ENCODE measurements around the gene CYP1A2.
"Not testable (repeated sequence)": the region's sequence is repeated elsewhere in the genome, so short reads cannot be mapped to it uniquely, and the experiment has no call there.

Gene CYP1A2

DNA sequence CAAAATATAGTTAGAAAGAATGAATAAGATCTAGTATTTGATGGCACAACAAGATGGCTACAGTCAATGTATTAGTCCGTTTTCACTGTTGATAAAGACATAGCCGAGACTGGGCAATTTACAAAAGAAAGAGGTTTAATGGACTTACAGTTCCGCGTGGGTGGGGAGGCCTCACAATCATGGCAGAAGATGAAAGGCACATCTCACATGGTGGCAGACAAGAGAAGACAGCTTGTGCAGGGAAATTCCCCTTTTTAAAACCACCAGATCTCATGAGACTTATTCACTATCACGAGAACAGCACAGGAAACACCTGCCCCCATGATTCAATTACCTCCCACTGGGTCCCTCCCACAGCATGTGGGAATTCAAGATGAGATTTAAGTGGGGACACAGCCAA is 10.4 kb upstream of the CYP1A2 start:
- not testable (repeated sequence) for DNase-seq (ENCODE audit: low read depth in 2 of 2)

DNA sequence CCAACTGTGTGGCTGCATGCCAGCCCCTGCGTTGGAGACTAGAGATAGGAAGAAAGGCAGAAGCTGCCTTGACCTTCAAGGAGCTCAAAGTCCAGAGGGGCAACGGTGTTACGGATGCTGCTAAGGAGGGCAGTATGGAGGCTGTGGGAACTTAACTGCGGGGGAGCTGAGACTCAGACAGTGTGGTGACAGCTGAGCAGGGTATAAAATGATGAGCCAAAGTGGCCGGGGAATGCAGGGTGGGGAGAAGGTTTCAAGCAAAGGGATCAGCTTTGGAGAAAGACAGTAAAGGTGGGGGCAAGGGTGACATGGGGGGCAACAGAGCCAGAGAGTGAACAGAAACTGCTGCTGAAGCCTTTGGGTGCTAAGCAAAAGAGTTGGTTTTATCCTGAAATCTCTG is 6.2 kb upstream of the CYP1A2 start:
- DNase-seq (ENCODE audit: low read depth in 2 of 2) = no peak

DNA sequence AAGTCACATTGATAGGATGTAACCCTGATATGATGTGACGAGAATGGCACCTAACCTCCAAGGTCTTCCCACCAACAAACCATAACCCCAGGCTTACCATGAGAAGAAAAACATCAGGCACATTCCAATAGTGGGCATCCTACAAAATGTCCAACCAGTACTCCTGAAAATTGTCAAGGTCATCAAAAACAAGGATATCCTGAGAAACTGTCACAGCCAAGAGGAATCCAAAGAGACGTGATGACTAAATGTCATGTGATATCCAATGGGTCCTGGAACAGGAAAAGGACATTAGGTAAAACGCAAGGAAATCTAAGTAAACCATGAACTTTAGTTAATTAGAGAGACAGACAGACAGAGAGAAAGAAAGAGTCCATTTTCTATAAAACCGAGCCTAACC is 2.3 kb upstream of the CYP1A2 start:
- no peak for DNase-seq (ENCODE audit: low read depth in 2 of 2)

DNA sequence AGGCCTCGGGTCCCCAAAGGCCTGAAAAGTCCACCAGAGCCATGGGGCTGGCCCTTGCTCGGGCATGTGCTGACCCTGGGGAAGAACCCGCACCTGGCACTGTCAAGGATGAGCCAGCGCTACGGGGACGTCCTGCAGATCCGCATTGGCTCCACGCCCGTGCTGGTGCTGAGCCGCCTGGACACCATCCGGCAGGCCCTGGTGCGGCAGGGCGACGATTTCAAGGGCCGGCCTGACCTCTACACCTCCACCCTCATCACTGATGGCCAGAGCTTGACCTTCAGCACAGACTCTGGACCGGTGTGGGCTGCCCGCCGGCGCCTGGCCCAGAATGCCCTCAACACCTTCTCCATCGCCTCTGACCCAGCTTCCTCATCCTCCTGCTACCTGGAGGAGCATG is 1.2 kb downstream of the CYP1A2 start:
- DNase-seq (ENCODE audit: low read depth in 2 of 2) = no peak

DNA sequence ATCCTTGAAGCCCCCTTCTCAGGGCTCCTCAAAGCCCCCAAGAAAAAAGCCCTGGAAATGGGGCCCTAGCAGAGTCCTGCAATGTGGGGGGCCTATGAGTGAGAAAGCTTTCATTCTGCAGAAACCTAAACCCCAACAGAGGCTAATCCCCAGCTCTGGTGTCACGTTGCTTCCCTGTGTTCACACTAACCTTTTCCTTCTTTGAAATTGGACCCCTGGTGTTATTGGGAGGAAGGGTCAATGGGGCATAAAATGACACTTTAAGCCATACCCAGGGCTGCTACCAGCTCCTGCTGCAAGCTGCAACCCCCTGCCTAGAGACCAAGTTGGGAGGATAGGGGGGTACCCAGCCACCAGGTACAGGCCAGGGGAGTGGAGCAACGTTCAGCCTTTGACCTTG is 2.1 kb downstream of the CYP1A2 start:
- DNase-seq (ENCODE audit: low read depth in 2 of 2) = no peak

DNA sequence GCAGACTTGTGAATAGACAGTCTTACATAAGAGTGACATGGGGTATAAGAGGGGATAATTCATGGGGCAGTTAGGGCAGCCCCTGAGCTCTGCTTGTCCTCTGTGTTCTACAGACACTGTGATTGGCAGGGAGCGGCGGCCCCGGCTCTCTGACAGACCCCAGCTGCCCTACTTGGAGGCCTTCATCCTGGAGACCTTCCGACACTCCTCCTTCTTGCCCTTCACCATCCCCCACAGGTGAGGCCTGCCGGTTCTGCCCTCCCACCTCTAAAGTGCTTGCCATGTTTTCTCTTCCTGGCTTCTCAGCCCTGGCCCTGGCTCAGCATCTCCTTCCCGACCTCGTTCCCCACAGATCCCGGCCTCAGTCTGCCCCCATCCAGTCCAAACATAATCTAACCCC is 3.4 kb downstream of the CYP1A2 start:
- DNase-seq (ENCODE audit: low read depth in 2 of 2) = no peak

DNA sequence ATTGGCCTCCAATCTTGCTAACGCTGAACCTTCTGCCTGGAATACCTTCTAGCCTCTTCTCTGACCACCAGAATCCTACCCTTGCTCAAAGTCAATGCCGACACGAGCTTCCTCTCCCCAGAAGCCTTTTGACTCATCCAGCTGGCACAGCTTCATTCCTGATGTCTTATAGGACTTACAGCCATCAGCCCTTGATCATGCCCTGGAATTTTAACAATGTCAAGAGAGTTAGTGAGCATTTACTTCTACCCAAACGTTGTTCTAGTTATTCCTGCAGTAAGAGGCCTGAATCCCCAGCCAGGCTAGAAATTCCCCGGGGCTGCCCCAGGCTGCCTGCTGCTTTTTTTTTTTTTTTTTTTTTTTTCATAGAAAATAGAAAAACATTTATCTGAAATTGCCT is 3.9 kb downstream of the CYP1A2 start:
- no peak for DNase-seq (ENCODE audit: low read depth in 2 of 2)

DNA sequence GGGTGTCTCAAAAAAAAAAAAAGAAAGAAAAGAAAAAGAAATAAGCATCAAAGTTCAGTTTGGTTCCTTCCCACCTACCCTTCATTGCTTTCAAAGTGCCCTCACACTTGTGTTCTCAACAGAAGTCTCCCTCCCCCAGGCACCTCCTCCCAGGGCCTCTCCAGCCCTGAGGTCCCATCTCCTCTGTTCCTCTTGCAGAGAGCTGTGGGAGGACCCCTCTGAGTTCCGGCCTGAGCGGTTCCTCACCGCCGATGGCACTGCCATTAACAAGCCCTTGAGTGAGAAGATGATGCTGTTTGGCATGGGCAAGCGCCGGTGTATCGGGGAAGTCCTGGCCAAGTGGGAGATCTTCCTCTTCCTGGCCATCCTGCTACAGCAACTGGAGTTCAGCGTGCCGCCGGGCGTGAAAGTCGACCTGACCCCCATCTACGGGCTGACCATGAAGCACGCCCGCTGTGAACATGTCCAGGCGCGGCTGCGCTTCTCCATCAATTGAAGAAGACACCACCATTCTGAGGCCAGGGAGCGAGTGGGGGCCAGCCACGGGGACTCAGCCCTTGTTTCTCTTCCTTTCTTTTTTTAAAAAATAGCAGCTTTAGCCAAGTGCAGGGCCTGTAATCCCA is 6.1 kb downstream of the CYP1A2 start:
- DNase-seq (ENCODE audit: low read depth in 2 of 2) = no peak

DNA sequence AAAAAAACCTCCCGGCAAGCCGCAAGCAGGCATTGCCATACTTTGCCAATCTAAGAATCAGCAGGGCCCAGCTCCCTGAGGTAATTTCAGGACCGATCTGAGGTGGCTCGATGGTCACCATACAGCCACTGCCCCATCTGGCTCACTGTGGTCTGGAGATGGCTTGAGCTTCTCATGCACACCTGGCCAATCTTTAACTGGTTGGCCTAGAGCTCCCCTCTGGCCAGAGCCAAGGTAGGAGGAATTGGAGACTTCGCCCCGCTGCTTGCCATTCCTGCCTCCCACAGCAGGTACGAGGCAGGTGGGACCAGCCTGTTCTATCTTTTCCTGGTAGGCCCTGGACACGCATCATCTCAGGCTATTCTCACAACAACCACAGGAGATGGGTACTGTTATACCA is 10.1 kb downstream of the CYP1A2 start:
- DNase-seq (ENCODE audit: low read depth in 2 of 2) = no peak

DNA sequence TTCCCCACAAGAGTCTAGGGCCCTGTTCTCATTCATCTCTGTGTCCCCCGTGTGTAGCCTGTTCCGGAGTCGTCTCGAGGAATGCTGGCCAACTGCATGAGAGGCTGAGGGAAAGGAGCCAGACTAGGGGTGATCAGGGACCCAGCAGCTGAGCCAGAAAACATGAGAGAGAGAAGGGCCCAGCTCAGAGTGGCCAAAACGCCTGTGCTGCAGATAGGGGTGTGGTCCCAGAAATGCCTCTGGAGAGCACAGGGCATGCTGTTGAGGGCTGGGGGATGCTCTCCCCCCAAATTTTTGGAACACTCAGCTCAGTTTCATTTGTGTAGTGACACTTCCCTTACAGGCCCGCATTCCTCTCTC is 14.1 kb downstream of the CYP1A2 start:
- no peak for DNase-seq (ENCODE audit: low read depth in 2 of 2)

DNA sequence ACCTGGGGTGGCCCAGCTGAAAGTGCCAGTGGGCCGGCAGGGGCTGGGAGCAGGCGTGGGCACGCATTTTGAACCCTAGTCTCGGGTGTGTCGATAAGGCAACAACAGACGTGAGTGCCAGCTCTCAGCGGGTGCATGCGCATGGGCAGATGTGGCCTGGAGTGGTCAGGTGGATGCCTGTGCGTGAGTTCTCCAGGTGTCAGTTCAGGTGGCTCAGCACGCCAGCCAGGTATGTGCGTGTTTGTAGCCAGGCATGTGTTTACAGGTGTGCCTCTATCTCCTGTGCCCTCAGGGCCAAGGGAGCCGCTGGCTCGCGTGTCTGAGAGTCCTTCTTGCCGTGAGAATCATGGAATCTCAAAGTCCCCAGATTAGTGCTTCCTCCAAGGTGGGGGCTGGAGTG is 14.8 kb downstream of the CYP1A2 start:
- no peak for DNase-seq (ENCODE audit: low read depth in 2 of 2)

DNA sequence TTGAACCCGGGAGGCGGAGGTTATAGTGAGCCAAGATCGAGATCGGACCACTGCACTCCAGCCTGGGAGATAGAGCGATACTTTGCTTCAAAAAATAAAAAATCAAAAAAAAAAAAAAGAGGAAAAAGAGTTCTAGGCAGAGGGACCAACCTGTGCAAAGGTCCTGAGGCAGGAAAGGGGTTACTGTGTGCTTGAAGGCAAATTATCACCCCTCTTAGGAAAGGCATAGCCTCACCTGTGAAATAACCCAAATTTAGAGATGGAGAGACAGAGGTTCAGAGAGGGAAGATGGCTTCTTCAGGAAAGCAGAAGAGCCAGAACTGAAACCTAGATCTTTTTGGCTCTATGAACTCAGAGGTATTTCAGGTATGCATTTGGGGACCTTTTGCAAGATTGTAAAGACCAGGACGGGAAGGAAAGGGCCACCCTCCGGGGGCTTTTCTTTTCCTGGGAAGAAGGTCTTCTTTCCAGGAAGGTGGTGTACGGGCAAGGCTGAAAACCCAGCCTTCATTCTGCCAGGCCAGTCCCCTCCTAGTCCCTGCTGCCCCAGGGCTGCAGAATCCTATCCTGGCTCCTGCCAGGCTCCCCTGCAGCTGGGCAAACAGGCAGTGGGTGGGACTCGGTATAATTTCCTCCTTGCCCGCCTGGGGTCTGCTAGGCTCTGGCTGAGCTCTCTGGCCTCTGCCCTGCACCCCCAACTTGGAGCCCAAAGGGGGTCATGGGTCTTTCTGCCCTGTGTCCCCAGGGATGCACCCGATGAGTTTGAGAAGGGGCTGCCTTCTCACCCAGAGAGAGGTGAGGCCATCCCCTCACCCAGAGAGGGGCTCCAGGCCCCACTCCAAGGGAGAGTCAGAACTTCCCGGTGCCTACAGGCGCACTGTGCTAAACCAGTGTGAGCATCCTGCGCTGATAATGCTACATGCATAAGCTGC is 18.8 kb downstream of the CYP1A2 start:
- no peak for DNase-seq (ENCODE audit: low read depth in 2 of 2)

DNA sequence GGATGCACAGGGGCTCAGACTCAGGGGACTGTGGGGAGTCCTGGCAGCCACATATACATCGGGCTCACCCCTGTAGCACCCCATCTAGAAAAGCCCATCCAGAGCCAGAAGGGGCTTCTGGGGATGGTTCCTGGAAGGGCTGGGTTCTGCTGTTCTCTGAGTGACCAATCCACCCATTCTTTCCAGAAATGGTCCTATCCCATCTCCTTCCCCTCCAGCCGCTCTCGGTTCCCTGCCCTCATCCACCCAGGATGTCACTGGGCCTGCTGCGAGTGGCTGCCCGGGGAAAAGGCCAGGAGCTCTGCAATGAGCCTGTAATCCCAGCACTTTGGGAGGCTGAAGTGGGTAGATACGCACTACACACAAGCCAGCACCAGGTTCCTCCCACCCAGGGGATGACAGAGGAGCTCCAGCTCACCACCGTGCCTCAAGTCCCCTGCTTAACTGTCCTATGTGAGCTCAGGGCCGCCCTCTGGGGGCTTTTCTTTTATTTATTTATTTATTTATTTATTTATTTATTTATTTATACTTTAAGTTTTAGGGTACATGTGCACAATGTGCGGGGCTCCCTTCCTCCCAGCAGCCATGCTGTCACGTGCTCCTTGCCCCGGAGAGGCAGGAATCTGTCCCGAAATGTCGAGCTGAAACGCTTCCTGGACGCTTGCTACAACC is 19.6 kb downstream of the CYP1A2 start:
- no peak for DNase-seq (ENCODE audit: low read depth in 2 of 2)

DNA sequence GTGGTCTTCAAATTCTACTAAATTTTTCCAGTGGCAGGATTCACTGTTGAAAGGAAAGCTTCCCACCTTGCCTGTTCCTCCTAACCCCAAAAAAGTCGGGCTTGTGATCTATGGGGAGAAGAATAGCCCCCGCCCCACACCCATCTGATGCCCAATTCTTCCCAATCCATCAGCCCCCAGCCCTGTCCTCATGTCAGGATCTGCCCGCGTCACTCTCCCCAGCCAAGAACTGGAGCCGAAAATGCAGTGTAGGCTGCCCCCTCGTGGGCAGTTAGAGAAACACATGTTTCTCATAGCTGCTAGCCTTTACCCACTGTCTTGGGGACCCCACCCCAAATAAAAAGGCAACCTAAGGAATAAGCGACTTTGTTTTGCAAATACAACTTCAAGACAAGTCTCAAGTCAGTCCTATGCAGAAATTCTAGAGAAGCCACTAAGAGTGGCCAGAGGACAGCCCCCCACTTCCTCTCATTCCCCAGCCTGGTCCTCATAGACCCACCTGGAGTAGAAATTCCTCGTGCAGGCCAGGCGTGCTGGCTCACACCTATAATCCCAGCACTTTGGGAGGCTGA is 20.2 kb downstream of the CYP1A2 start:
- DNase-seq (ENCODE audit: low read depth in 2 of 2) = no peak

DNA sequence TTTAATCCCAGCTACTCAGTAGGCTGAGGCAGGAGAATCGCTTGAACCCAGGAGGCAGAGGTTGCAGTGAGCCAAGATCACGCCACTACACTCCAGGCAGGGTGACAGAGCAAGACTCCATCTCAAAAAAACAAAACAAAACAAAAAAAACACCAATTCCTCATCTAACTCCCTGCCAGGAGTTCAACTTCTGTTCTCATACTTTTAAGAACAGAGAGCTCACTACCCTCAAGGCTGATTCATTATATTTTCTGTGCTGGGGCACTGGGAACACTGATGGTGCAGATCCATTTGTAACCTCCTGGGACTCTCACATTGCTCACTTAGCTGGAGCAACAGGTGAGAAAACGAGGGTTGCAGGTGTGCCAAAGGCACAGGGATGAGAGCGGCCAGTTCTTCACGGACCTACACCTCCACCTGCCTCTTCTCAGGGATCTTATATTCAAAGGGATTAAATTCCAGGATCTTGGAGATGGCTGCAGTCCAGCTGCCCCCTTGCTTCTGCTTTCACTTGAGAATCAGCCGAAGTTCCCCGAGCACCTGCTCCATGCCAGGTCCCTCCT is 20.9 kb downstream of the CYP1A2 start:
- no peak for DNase-seq (ENCODE audit: low read depth in 2 of 2)

DNA sequence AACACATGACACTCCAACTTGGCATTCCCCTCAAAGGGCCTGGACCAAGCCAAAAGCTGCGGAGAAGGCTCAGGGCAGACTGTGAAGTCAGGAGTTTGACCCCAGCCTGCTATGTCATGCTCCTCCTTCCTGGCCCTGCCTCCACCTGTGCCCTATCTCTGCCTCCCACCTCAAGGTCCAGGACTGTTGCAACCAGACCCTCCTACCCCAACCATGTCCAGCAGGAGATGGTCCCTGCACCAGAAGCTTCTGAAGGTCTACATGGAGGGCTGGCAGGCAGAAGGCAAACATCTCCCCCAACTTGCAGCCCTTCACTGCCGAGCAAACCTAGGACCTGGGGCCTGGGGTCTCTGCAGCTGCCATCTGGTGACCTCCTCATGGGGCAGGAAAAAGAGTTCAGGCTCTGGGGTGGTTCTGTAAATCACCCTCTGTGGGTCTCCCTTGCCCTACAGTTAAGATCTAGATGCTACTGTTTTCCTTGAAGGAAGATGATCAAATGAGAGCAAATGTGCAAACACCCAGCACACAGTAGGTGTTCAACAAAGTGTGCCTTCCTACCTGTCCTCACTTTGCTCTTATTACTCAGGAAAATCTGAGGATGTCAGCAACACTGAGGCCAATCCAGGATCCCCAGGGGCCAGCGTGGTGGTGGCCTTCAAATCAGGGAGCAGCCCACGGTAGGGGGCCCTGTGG is 21.7 kb downstream of the CYP1A2 start:
- no peak for DNase-seq (ENCODE audit: low read depth in 2 of 2)

DNA sequence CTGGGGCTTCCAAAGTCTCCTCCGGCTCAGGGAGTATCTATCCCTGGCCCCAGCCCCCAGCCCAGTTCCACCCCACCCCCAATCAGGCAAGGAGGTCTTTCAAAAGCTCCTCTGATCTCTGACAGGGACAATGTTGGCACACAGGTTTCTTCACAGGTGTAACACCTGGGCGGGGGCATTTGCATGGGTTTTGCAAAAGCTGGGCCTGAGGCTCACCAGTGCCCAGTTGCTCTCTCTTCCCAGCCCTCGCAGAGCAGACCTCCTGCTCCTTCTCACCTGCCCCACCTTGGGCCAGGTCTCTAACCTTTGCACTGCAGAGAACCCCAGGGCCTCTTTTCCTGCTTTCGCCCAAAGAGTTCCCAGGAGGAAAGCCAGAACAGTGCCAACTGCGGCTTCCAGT is 24.7 kb downstream of the CYP1A2 start:
- DNase-seq (ENCODE audit: low read depth in 2 of 2) = no peak

DNA sequence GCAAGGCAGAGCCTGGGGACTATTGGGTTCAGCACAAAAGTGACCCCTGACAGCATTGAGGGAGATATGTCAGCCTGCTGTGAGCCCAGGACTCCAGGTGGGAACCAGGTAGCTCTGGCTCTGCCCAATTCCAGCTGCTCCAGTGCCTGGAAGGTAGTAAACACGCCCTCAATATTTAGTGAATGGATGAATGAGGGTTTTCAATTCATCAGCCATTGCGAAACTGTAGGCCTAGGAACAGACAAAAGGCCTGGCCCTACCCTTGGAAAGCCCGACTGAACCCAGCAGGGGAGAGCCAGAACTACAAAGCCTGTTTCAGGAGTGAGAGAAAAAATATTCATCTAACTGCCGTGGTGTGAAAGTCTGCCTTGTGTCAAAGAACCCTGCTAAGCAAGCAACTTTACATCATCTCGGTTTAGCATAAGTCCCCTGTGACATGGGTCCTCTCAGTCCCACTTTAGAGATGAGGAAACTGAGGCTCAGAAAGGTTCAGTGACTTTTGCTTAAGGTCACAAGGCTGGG is 25.1 kb downstream of the CYP1A2 start:
- DNase-seq (ENCODE audit: low read depth in 2 of 2) = no peak

DNA sequence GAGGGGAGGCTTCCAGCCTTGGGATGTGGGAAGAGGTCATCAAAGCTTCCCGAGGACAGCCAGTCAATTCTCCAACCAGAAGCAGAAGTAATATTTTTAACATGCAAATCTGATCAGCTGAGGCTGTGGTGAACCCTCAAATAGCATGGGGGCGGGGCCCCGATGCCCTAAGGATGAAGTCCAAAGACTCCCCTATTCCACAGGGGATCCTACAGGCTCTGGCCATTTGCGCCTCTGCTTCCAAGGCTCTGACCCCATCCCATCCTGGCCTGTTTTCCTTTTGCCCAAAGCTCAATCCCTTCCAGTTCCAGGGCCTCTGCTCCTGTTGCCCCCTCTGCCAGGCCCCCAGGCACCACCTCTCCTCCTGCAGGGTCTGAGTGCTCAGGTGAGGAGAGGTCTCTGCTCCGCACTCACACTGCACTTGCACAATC is 26.5 kb downstream of the CYP1A2 start:
- DNase-seq (ENCODE audit: low read depth in 2 of 2) = no peak

DNA sequence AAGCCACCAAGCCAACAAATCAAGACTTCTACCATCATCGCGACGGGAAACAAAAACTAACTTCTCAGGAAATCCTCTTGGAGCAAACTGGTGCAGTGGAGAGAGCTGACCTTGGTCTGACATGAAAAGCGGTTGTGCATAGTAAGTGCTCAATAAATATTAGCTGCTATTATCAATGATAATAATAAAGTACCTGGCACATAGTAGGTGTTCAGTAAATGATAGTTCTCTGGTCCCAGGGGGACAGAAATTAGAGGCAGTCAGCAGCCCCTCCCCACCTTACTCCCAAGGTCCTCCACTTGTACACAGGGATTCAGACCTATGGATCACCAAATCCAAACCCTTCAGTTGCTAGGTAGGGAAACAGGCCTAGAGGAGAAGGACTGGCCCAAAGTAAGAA is 27.2 kb downstream of the CYP1A2 start:
- DNase-seq (ENCODE audit: low read depth in 2 of 2) = no peak

Measured in stimulated activated CD8-positive, alpha-beta memory T cell treated with anti-CD3 and anti-CD28 coated beads, Interleukin-7, amount 100 ng/mL, for 4 hours (primary cell).